ENCODE measurements around the gene MICOS13. TPM values are rescaled to one million over a fixed set of nuclear protein-coding genes. Genes with fewer than 3 reads are reported as not detected.
"Not testable (repeated sequence)": the region's sequence is repeated elsewhere in the genome, so short reads cannot be mapped to it uniquely, and the experiment has no call there.

MICOS13 gene
- total RNA-seq, 2 experiments from 2014 or later: 38.7 to 39.5 TPM

- H3K27me3 Mint-ChIP-seq: no peaks in the 10 kb centered on the region
- H3K4me1 Mint-ChIP-seq: peaks cover 6% of the 10 kb centered on the region
- no peak overlapping the region for H3K27ac Mint-ChIP-seq
- ChIA-PET POLR2A (interaction anchor here (0.8 to 2.0 kb wide), 3 partner anchors 9 to 79 kb away, joined by 3 to 7 read pairs (median 3); partner anchors contain the start of genes CATSPERD and DUS3L), CTCF (interaction anchor here (1.6 kb wide), 1 partner anchor 22 kb away, joined by 4 read pairs; the partner anchor contains the start of gene RPL36)
- peaks cover 45% of the 10 kb centered on the region for H3K36me3 Mint-ChIP-seq (ENCODE audit: low read depth)
- H3K4me3 Mint-ChIP-seq: no peak overlapping the region
- DNase-seq: no peak
- H3K9me3 Mint-ChIP-seq: no peaks in the 10 kb centered on the region
Observed at GRCh38 chr19:5711713-5712161, 31.4 kb upstream of the MICOS13 start.

- no peak overlapping the region for H3K4me3 Mint-ChIP-seq
- H3K36me3 Mint-ChIP-seq (ENCODE audit: low read depth): peaks cover 48% of the 10 kb centered on the region
- H3K4me1 Mint-ChIP-seq: peaks cover 4% of the 10 kb centered on the region
- ChIA-PET CTCF (no interaction called here), POLR2A (no interaction called here)
- DNase-seq: no peak
- no peaks in the 10 kb centered on the region for H3K27me3 Mint-ChIP-seq
- no peaks in the 10 kb centered on the region for H3K9me3 Mint-ChIP-seq
- H3K27ac Mint-ChIP-seq: no peak overlapping the region
Observed at GRCh38 chr19:5711025-5711424, 30.7 kb upstream of the MICOS13 start.

- no peaks in the 10 kb centered on the region for H3K27me3 Mint-ChIP-seq
- no peaks in the 10 kb centered on the region for H3K4me1 Mint-ChIP-seq
- no peak for DNase-seq
- POLR2A ChIA-PET: interaction anchor here (1.7 to 3.6 kb wide), 3 partner anchors 9 to 17 kb away, joined by 7 to 24 read pairs (median 9); partner anchors contain the start of genes CATSPERD and LONP1
- no peak overlapping the region for H3K27ac Mint-ChIP-seq
- CTCF ChIA-PET: interaction anchor here (0.6 to 1.6 kb wide), 2 partner anchors 21 to 25 kb away, joined by 4 read pairs; no protein-coding TSS in a partner anchor
- no peak overlapping the region for H3K4me3 Mint-ChIP-seq
- peaks cover 53% of the 10 kb centered on the region for H3K36me3 Mint-ChIP-seq (ENCODE audit: low read depth)
- H3K9me3 Mint-ChIP-seq: no peaks in the 10 kb centered on the region
Observed at GRCh38 chr19:5707576-5708575, 27.6 kb upstream of the MICOS13 start.

- CTCF ChIA-PET: no interaction called here
- POLR2A ChIA-PET: interaction anchor here (1.7 to 3.6 kb wide), 3 partner anchors 8 to 16 kb away, joined by 7 to 24 read pairs (median 9); partner anchors contain the start of genes CATSPERD and LONP1
- no peaks in the 10 kb centered on the region for H3K27me3 Mint-ChIP-seq
Observed at GRCh38 chr19:5706876-5707573, 26.7 kb upstream of the MICOS13 start.

GRCh38 chr19:5705552-5705951 lies 25.2 kb upstream of the MICOS13 start:
- CTCF ChIA-PET: interaction anchor here (0.7 kb wide), 1 partner anchor 775 kb away, joined by 3 read pairs; no protein-coding TSS in a partner anchor
- no peak for DNase-seq
- Mint-ChIP-seq H3K9me3 (no peaks in the 10 kb centered on the region), H3K4me3 (no peak overlapping the region), H3K27ac (no peak overlapping the region), H3K36me3 (ENCODE audit: low read depth) (peaks cover 47% of the 10 kb centered on the region), H3K27me3 (no peaks in the 10 kb centered on the region), H3K4me1 (no peaks in the 10 kb centered on the region)
- POLR2A ChIA-PET: interaction anchor here (1.9 to 3.6 kb wide), 2 partner anchors 13 to 15 kb away, joined by 7 to 24 read pairs; partner anchors contain the start of genes CATSPERD and LONP1

More at GRCh38 chr19:5706876-5707573, 26.7 kb upstream of the MICOS13 start:
- no peaks in the 10 kb centered on the region for H3K4me1 Mint-ChIP-seq
- no peak overlapping the region for H3K27ac Mint-ChIP-seq
- H3K4me3 Mint-ChIP-seq: no peak overlapping the region
- H3K36me3 Mint-ChIP-seq (ENCODE audit: low read depth): peaks cover 49% of the 10 kb centered on the region
- no peaks in the 10 kb centered on the region for H3K9me3 Mint-ChIP-seq
- DNase-seq: no peak

DNA sequence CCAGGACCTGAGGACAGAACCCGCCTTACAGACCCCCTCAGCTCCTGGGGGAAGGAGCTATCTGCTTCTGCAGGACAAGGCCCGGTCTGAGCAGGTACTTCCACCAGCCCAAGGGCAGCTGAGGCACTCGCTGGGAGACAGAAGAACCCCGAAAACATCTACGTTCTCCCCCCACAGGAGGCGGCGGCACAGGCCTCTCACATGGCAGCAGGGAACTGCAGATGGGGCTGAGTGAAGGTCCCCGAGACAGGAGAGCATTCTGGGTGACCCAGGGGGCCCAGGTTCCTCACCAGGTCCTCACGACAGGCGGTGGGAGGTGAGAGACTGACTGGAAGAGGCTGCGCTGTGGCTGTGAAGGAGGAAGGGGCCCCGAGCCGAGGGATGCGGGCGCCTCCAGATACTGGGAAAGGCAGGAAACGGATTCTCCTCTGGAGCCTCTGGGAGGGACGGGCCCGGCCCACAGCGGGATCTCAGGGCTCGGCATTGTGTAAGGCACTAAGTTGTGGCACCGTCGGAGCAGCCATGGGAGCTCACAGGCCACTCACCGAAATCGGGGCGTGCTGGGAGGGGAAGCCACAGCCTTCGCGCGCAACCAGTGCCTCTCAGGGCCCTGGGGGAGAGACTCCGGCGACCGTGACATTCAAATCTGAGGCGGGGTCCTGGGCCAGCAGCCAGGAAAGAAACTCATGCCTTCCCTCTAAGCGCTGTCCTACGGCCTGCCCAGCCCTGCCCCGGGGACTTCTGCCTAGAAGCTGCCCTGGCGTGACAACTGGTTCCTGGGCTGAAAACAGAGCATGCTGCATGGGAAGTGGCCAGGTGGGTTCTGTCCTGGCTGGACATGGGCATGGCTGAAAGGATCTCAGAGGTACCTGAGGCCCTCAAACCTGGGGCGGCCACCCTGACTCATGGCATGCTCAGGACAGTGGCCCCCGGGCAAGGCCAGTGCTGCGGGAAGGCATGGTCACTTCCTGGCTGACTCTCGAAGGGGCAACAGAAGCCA lies 23.8 kb upstream of the MICOS13 start:
- no peaks in the 10 kb centered on the region for H3K9me3 Mint-ChIP-seq
- peaks cover 47% of the 10 kb centered on the region for H3K36me3 Mint-ChIP-seq (ENCODE audit: low read depth)
- no peak overlapping the region for H3K4me3 Mint-ChIP-seq
- H3K27ac Mint-ChIP-seq: no peak overlapping the region
- H3K4me1 Mint-ChIP-seq: no peaks in the 10 kb centered on the region
- no peak for DNase-seq
- ChIA-PET POLR2A (interaction anchor here (1.9 kb wide), 1 partner anchor 13 kb away, joined by 7 read pairs; no protein-coding TSS in a partner anchor), CTCF (no interaction called here)
- H3K27me3 Mint-ChIP-seq: no peaks in the 10 kb centered on the region

- POLR2A ChIA-PET, H3K4me3 Mint-ChIP-seq, H3K9me3 Mint-ChIP-seq, H3K27me3 Mint-ChIP-seq, DNase-seq, H3K4me1 Mint-ChIP-seq, CTCF ChIA-PET, H3K27ac Mint-ChIP-seq: not testable (repeated sequence)
- peaks cover 46% of the 10 kb centered on the region for H3K36me3 Mint-ChIP-seq (ENCODE audit: low read depth)
Observed at GRCh38 chr19:5702053-5702410, 21.7 kb upstream of the MICOS13 start.

GRCh38 chr19:5700455-5701092 lies 20.3 kb upstream of the MICOS13 start:
- Mint-ChIP-seq H3K36me3 (ENCODE audit: low read depth) (peaks cover 47% of the 10 kb centered on the region), H3K27me3 (no peaks in the 10 kb centered on the region), H3K4me3 (no peak overlapping the region), H3K27ac (no peak overlapping the region), H3K4me1 (no peaks in the 10 kb centered on the region), H3K9me3 (no peaks in the 10 kb centered on the region)
- DNase-seq: no peak
- ChIA-PET POLR2A (interaction anchor here (1.9 kb wide), 1 partner anchor 14 kb away, joined by 6 read pairs; no protein-coding TSS in a partner anchor), CTCF (interaction anchor here (1.5 kb wide), 1 partner anchor 11 kb away, joined by 6 read pairs; the partner anchor contains the start of gene RPL36)

- no peaks in the 10 kb centered on the region for H3K27me3 Mint-ChIP-seq
- no peak overlapping the region for H3K27ac Mint-ChIP-seq
- ChIA-PET POLR2A (interaction anchor here (0.9 to 2.8 kb wide), 5 partner anchors 8 to 22 kb away, joined by 3 to 10 read pairs (median 6); partner anchors contain the start of genes CATSPERD and LONP1), CTCF (no interaction called here)
- DNase-seq: no peak
- H3K9me3 Mint-ChIP-seq: no peaks in the 10 kb centered on the region
- H3K4me3 Mint-ChIP-seq: no peak overlapping the region
- peaks cover 2% of the 10 kb centered on the region for H3K4me1 Mint-ChIP-seq
- peaks cover 49% of the 10 kb centered on the region for H3K36me3 Mint-ChIP-seq (ENCODE audit: low read depth)
Observed at GRCh38 chr19:5698635-5699422, 18.5 kb upstream of the MICOS13 start.

- Mint-ChIP-seq H3K4me3 (no peak overlapping the region), H3K9me3 (no peaks in the 10 kb centered on the region), H3K4me1 (peaks cover 6% of the 10 kb centered on the region), H3K27me3 (no peaks in the 10 kb centered on the region), H3K27ac (no peak overlapping the region), H3K36me3 (ENCODE audit: low read depth) (peaks cover 47% of the 10 kb centered on the region)
- ChIA-PET CTCF (no interaction called here), POLR2A (interaction anchor here (2.2 to 2.8 kb wide), 2 partner anchors 10 to 15 kb away, joined by 7 to 10 read pairs; no protein-coding TSS in a partner anchor)
- no peak for DNase-seq
Observed at GRCh38 chr19:5697890-5698634, 17.7 kb upstream of the MICOS13 start.

Measured in activated CD4-positive, alpha-beta memory T cell treated with anti-CD3 and anti-CD28 coated beads, Interleukin-2, amount 10 ng/mL, durations not matched to agents 7 days and 5 days (primary cell).